OCI-LY7 (cell line): ENCODE measurements around the gene UBE2H. TPM values are rescaled to one million over a fixed set of nuclear protein-coding genes. Genes with fewer than 3 reads are reported as not detected.

Source experiments
- BruUV-seq: library from RNA; stranded (reverse); fragments of 400-500 nt; replicated peaks from 2 replicates; lab custom pipeline; 2021; lab: Mats Ljungman, UMichigan
- CTCF ChIA-PET: fragments of 300-600 bp; sonication (Branson Sonifier 250); formaldehyde crosslinking; loops from one replicate; lab custom pipeline; 2022; ENCODE audit warnings: antibody characterized with exemption; ENCODE audit not compliant: unreplicated experiment; lab: Charles Lee
- POLR2A ChIA-PET: fragments of 300-600 bp; sonication (Branson Sonifier 250); formaldehyde crosslinking; loops from one replicate; lab custom pipeline; 2022; ENCODE audit warnings: antibody characterized with exemption; lab: Charles Lee
- DNase-seq: peaks from one replicate; pipeline ENCODE4 v3.0.0-alpha.2; 2015; ENCODE audit warnings: low spot score
- H2AFZ ChIP-seq: fragments of 200-600 bp; sonication (generic), shearing (Covaris generic); 2 replicates; pipeline ENCODE4 v1.6.1; 2014; ENCODE audit warnings: mild to moderate bottlenecking, antibody characterized with exemption, low read length, moderate library complexity
- H3K27ac ChIP-seq: fragments of 200-600 bp; sonication (generic); 2 replicates; pipeline ENCODE4 v1.5.1; 2014; ENCODE audit warnings: mixed run types, low read depth, mild to moderate bottlenecking, moderate library complexity, low read length, inconsistent platforms; ENCODE audit not compliant: poor library complexity, severe bottlenecking
- H3K36me3 ChIP-seq: fragments of 200-600 bp; sonication (generic); 2 replicates; pipeline ENCODE4 v1.6.1; 2014; ENCODE audit warnings: mild to moderate bottlenecking, antibody characterized with exemption, low read length, moderate library complexity, mixed read lengths; ENCODE audit not compliant: insufficient read depth
- H3K4me1 ChIP-seq: fragments of 200-600 bp; sonication (generic); 2 replicates; pipeline ENCODE4 v1.5.1; 2014; ENCODE audit warnings: mild to moderate bottlenecking, low read length; ENCODE audit not compliant: insufficient read depth, poor library complexity, severe bottlenecking
- H3K4me2 ChIP-seq: fragments of 200-600 bp; sonication (generic); 2 replicates; pipeline ENCODE4 v1.6.1; 2014; ENCODE audit warnings: mild to moderate bottlenecking, low read length
- H3K4me3 ChIP-seq: fragments of 200-600 bp; sonication (generic); 2 replicates; pipeline ENCODE4 v1.5.1; 2014; ENCODE audit warnings: mild to moderate bottlenecking, low read depth, low read length; ENCODE audit not compliant: poor library complexity, severe bottlenecking
- H3K79me2 ChIP-seq: fragments of 200-600 bp; sonication (generic); 2 replicates; pipeline ENCODE4 v1.6.1; 2016; ENCODE audit warnings: low read depth, mild to moderate bottlenecking, low read length, moderate library complexity, mixed read lengths; ENCODE audit not compliant: insufficient read depth
- H3K9me2 ChIP-seq: fragments of 200-600 bp; sonication (generic); 2 replicates; pipeline ENCODE4 v1.6.1; 2016; ENCODE audit warnings: mild to moderate bottlenecking, low read length, mixed read lengths; ENCODE audit not compliant: insufficient read depth
- H3K9me3 ChIP-seq: fragments of 200-600 bp; sonication (generic); 2 replicates; pipeline ENCODE4 v1.6.1; 2014; ENCODE audit warnings: mild to moderate bottlenecking, mixed run types, low read length, mixed read lengths
- H4K20me1 ChIP-seq: fragments of 200-600 bp; sonication (generic); 2 replicates; pipeline ENCODE4 v1.6.1; 2014; ENCODE audit warnings: mild to moderate bottlenecking, antibody characterized with exemption, low read length, moderate library complexity, mixed read lengths; ENCODE audit not compliant: insufficient read depth
- EZH2phosphoT487 ChIP-seq: fragments of 200-600 bp; sonication (generic); IDR thresholded peaks from 2 replicates; pipeline ENCODE4 v1.6.1; 2018; ENCODE audit warnings: low read depth, borderline replicate concordance, mild to moderate bottlenecking, mixed run types, antibody characterized with exemption, low read length, moderate library complexity, mixed read lengths
- intact Hi-C: fragments of 100-400 bp; cut with micrococcal nuclease; formaldehyde crosslinking; loops from one replicate; pipeline ENCODE4 v1.10.0; 2022; ENCODE audit not compliant: unreplicated experiment
- total RNA-seq, 2 experiments: library from RNA; depleted of rRNA in 1 of 2; stranded (reverse); fragments of >200 nt in 1 of 2; shearing (Covaris generic) in 1 of 2; gene quantifications; 2 replicates each; pipeline ENCODE4 v1.2.3, GENCODE V29; 2014 to 2022
- TF ChIP-seq, protein P1 (sequence below): fragments of 200-600 bp; sonication (generic); conservative IDR thresholded peaks from 2 replicates; pipeline ENCODE4 v1.5.1; 2014; ENCODE audit warnings: mild to moderate bottlenecking, antibody characterized with exemption, low read length, moderate library complexity, mixed read lengths

UBE2H gene
- total RNA-seq, 2 experiments from 2014 or later: 12.7 to 35.3 TPM

DNA sequence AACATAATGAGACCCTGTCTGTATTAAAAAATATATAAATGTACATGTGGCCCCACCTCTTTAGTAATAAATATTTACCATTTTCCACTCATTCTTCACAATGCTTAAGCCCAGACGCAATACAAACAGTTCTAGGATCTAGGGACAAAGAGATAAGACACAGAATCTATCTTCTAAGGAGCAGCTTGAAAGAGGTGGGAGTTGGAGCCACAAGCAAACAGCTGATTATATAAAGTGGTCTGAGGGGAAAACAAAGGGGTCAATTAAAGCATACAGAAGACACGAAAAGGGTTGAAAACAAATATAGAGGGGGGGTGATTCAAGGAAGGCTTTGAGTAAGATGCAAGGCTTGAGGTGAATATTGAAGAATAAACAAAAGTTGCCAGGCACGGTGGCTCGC is 43.1 kb downstream of the UBE2H start:
- H3K4me1 ChIP-seq: no peaks in the 10 kb centered on the region

GRCh38 chr7:129908181-129908580 is 44.6 kb downstream of the UBE2H start:
- no peak for DNase-seq
- BruUV-seq: no TSS peak
- Histone ChIP-seq H3K4me3 (no peak overlapping the region), H3K4me2 (no peak overlapping the region), H3K4me1 (peaks cover 10% of the 10 kb centered on the region), H2AFZ (no peak overlapping the region), H4K20me1 (peaks cover 28% of the 10 kb centered on the region), H3K9me2 (no peaks in the 10 kb centered on the region), H3K36me3 (peaks cover 6% of the 10 kb centered on the region; the same call in 1 of the 2 replicates), H3K9me3 (no peaks in the 10 kb centered on the region), H3K79me2 (no peaks in the 10 kb centered on the region), H3K27ac (no peak overlapping the region)
- intact Hi-C loops: no loop called here
- TF ChIP-seq EZH2phosphoT487: no peak
- TF ChIP-seq, protein P1, sequence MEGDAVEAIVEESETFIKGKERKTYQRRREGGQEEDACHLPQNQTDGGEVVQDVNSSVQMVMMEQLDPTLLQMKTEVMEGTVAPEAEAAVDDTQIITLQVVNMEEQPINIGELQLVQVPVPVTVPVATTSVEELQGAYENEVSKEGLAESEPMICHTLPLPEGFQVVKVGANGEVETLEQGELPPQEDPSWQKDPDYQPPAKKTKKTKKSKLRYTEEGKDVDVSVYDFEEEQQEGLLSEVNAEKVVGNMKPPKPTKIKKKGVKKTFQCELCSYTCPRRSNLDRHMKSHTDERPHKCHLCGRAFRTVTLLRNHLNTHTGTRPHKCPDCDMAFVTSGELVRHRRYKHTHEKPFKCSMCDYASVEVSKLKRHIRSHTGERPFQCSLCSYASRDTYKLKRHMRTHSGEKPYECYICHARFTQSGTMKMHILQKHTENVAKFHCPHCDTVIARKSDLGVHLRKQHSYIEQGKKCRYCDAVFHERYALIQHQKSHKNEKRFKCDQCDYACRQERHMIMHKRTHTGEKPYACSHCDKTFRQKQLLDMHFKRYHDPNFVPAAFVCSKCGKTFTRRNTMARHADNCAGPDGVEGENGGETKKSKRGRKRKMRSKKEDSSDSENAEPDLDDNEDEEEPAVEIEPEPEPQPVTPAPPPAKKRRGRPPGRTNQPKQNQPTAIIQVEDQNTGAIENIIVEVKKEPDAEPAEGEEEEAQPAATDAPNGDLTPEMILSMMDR: no peak
- CTCF ChIA-PET: no interaction called here
- POLR2A ChIA-PET: interaction anchor here (0.6 to 1.3 kb wide), 3 partner anchors 8 to 624 kb away, joined by 3 read pairs; no protein-coding TSS in a partner anchor

More for the DNA sequence above, 43.1 kb downstream of the UBE2H start:
- intact Hi-C loops: no loop called here
- no peak for DNase-seq
- Histone ChIP-seq H3K27ac (no peak overlapping the region), H3K9me2 (no peaks in the 10 kb centered on the region), H4K20me1 (peaks cover 13% of the 10 kb centered on the region), H3K4me3 (no peak overlapping the region), H3K79me2 (no peaks in the 10 kb centered on the region), H3K4me2 (no peak overlapping the region), H3K9me3 (no peaks in the 10 kb centered on the region), H3K36me3 (peaks cover 6% of the 10 kb centered on the region; the same call in 1 of the 2 replicates), H2AFZ (no peak overlapping the region)
- no TSS peak for BruUV-seq
- TF ChIP-seq, protein P1: no peak
- TF ChIP-seq EZH2phosphoT487: no peak
- ChIA-PET CTCF (no interaction called here), POLR2A (no interaction called here)

GRCh38 chr7:129907122-129907736 is 45.5 kb downstream of the UBE2H start:
- Histone ChIP-seq H3K9me3 (no peaks in the 10 kb centered on the region), H4K20me1 (peaks cover 30% of the 10 kb centered on the region), H3K79me2 (no peaks in the 10 kb centered on the region), H3K4me2 (no peak overlapping the region), H3K27ac (no peak overlapping the region), H3K36me3 (peaks cover 6% of the 10 kb centered on the region; the same call in 1 of the 2 replicates), H3K9me2 (no peaks in the 10 kb centered on the region), H2AFZ (no peak overlapping the region), H3K4me3 (no peak overlapping the region), H3K4me1 (peaks cover 10% of the 10 kb centered on the region)
- ChIA-PET CTCF (no interaction called here), POLR2A (interaction anchor here (0.5 to 1.3 kb wide), 3 partner anchors 9 to 495 kb away, joined by 3 read pairs; no protein-coding TSS in a partner anchor)
- BruUV-seq: no TSS peak
- no peak for TF ChIP-seq EZH2phosphoT487
- TF ChIP-seq, protein P1: no peak
- intact Hi-C loops: no loop called here
- no peak for DNase-seq
